GM23338 (cell line): ENCODE results near the gene PLOD2. TPM values are rescaled to one million over a fixed set of nuclear protein-coding genes. Genes with fewer than 3 reads are reported as not detected.

Source experiments
- ATAC-seq: fragments of 200-7000 bp; cut with Tn5 transposase; 3 replicates; pipeline ENCODE4 v1.9.1; 2020
- DNase-seq: peaks from one replicate; pipeline ENCODE4 v3.0.0-alpha.2; 2015; ENCODE audit warnings: low spot score
- H2AFZ ChIP-seq: fragments of 200-600 bp; sonication (generic); 2 replicates; pipeline ENCODE4 v1.8.0; 2016; ENCODE audit warnings: antibody characterized with exemption, mild to moderate bottlenecking, moderate library complexity
- H3F3A ChIP-seq: fragments of 200-600 bp; sonication (generic); replicated peaks from 2 replicates; pipeline ENCODE4 v1.8.0; 2017; ENCODE audit warnings: antibody characterized with exemption, mixed run types, low read depth
- H3K27ac ChIP-seq: fragments of 200-600 bp; sonication (generic); 2 replicates; pipeline ENCODE4 v1.6.1; 2016; ENCODE audit warnings: low read depth
- H3K27me3 ChIP-seq: fragments of 200-600 bp; sonication (generic); 2 replicates; pipeline ENCODE4 v1.8.0; 2016; ENCODE audit warnings: mild to moderate bottlenecking, mixed run types, moderate library complexity; ENCODE audit not compliant: insufficient read depth
- H3K36me3 ChIP-seq: fragments of 200-600 bp; sonication (generic); 2 replicates; pipeline ENCODE4 v1.8.0; 2016; ENCODE audit warnings: mild to moderate bottlenecking; ENCODE audit not compliant: insufficient read depth
- H3K4me1 ChIP-seq: fragments of 200-600 bp; sonication (generic); 2 replicates; pipeline ENCODE4 v1.8.0; 2016; ENCODE audit warnings: mild to moderate bottlenecking, moderate library complexity; ENCODE audit not compliant: insufficient read depth
- H3K4me2 ChIP-seq: fragments of 200-600 bp; sonication (generic); 2 replicates; pipeline ENCODE4 v1.7.1; 2017; ENCODE audit warnings: mixed run types
- H3K4me3 ChIP-seq: fragments of 200-600 bp; sonication (generic); 2 replicates; pipeline ENCODE4 v1.6.1; 2016; ENCODE audit warnings: mixed run types
- H3K79me2 ChIP-seq: fragments of 200-600 bp; sonication (generic); replicated peaks from 2 replicates; pipeline ENCODE4 v1.8.0; 2017; ENCODE audit warnings: mild to moderate bottlenecking; ENCODE audit not compliant: insufficient read depth
- H3K9me2 ChIP-seq: fragments of 200-600 bp; sonication (generic); 2 replicates; pipeline ENCODE4 v1.8.0; 2017; ENCODE audit not compliant: insufficient read depth
- H4K20me1 ChIP-seq: fragments of 200-600 bp; sonication (generic); replicated peaks from 2 replicates; pipeline ENCODE4 v1.8.0; 2017; ENCODE audit warnings: mild to moderate bottlenecking; ENCODE audit not compliant: insufficient read depth
- H3K27ac Mint-ChIP-seq: 2 replicates; pipeline ENCODE4 v1.8.0; 2020; ENCODE audit warnings: inconsistent platforms, mild to moderate bottlenecking, moderate library complexity, mixed read lengths
- H3K27me3 Mint-ChIP-seq: 3 replicates; pipeline ENCODE4 v1.8.0; 2022; ENCODE audit warnings: low read depth, mild to moderate bottlenecking, moderate library complexity, mixed read lengths, inconsistent platforms; ENCODE audit not compliant: insufficient read depth, poor library complexity
- H3K36me3 Mint-ChIP-seq: 3 replicates; pipeline ENCODE4 v1.8.0; 2021; ENCODE audit warnings: low read depth, mild to moderate bottlenecking, inconsistent platforms, moderate library complexity, mixed read lengths
- H3K4me1 Mint-ChIP-seq: 3 replicates; pipeline ENCODE4 v1.8.0; 2020; ENCODE audit warnings: mild to moderate bottlenecking, inconsistent platforms, mixed read lengths
- H3K4me3 Mint-ChIP-seq: 3 replicates; pipeline ENCODE4 v1.8.0; 2021; ENCODE audit warnings: moderate library complexity, mild to moderate bottlenecking, inconsistent platforms, mixed read lengths
- H3K9me3 Mint-ChIP-seq: 3 replicates; pipeline ENCODE4 v1.8.0; 2020; ENCODE audit warnings: moderate library complexity, mild to moderate bottlenecking, inconsistent platforms, mixed read lengths
- CREB1 ChIP-seq: fragments of 250-450 bp; sonication (Bioruptor Pico); IDR thresholded peaks from 2 replicates; pipeline ENCODE4 v1.5.0; 2020; ENCODE audit warnings: low read depth, mild to moderate bottlenecking, moderate library complexity
- ETS1 ChIP-seq: IDR thresholded peaks from 2 replicates; pipeline ENCODE4 v1.6.1; 2016; ENCODE audit warnings: antibody characterized with exemption
- EZH2 ChIP-seq: fragments of 200-600 bp; sonication (generic); IDR thresholded peaks from one replicate; pipeline ENCODE4 v1.8.0; 2017; ENCODE audit warnings: antibody characterized with exemption, mild to moderate bottlenecking, low read depth; ENCODE audit not compliant: unreplicated experiment
- EZH2phosphoT487 ChIP-seq: fragments of 200-600 bp; sonication (generic); IDR thresholded peaks from one replicate; pipeline ENCODE4 v1.8.1; 2018; ENCODE audit warnings: antibody characterized with exemption; ENCODE audit not compliant: unreplicated experiment
- JUNB ChIP-seq: IDR thresholded peaks from one replicate; pipeline ENCODE4 v1.6.1; 2016; ENCODE audit warnings: antibody characterized with exemption; ENCODE audit not compliant: unreplicated experiment
- NANOG ChIP-seq: IDR thresholded peaks from 2 replicates; pipeline ENCODE4 v1.6.1; 2016; ENCODE audit warnings: antibody characterized with exemption, borderline replicate concordance
- POLR2AphosphoS5 ChIP-seq: IDR thresholded peaks from 2 replicates; pipeline ENCODE4 v1.6.1; 2016; ENCODE audit warnings: antibody characterized with exemption, low read depth
- REST ChIP-seq: IDR thresholded peaks from one replicate; pipeline ENCODE4 v1.6.1; 2018; ENCODE audit warnings: antibody characterized with exemption; ENCODE audit not compliant: unreplicated experiment
- STAT1 ChIP-seq: IDR thresholded peaks from one replicate; pipeline ENCODE4 v1.6.1; 2016; ENCODE audit warnings: antibody characterized with exemption; ENCODE audit not compliant: unreplicated experiment
- ZNF114 ChIP-seq: fragments of 250-450 bp; sonication (Bioruptor Pico); IDR thresholded peaks from 2 replicates; pipeline ENCODE4 v1.5.0; 2020; ENCODE audit warnings: mild to moderate bottlenecking, moderate library complexity
- ZNF331 ChIP-seq: fragments of 250-450 bp; sonication (Bioruptor Pico); IDR thresholded peaks from 2 replicates; pipeline ENCODE4 v1.5.0; 2020; ENCODE audit warnings: low read depth, mild to moderate bottlenecking, moderate library complexity
- polyA plus RNA-seq: library from polyadenylated mRNA; unstranded; fragments of >200 nt; fragmentation: Nextera tagmentation; extraction: Ambion mirVana; gene quantifications from 2 replicates; pipeline ENCODE4 v1.2.1, GENCODE V29; 2016
- total RNA-seq: library from RNA; depleted of rRNA; stranded (reverse); fragments of >200 nt; shearing (Covaris generic); gene quantifications from 2 replicates; pipeline ENCODE4 v1.2.3, GENCODE V29; 2014
- TF ChIP-seq, protein P1 (sequence below), 2 experiments: fragments of 200-600 bp in 1 of 2; sonication (generic) in 1 of 2; conservative IDR thresholded peaks; 2 replicates each; pipeline versions ENCODE4 v1.5.1 to v1.6.1; 2016 to 2017; ENCODE audit warnings: antibody characterized with exemption in 2 of 2, low read depth in 2 of 2, mild to moderate bottlenecking in 2 of 2, moderate library complexity in 1 of 2
- TF ChIP-seq, protein P2 (sequence below): fragments of 250-450 bp; sonication (Bioruptor Pico); IDR thresholded peaks from 2 replicates; pipeline ENCODE4 v1.5.0; 2020; ENCODE audit warnings: mild to moderate bottlenecking, moderate library complexity

Gene PLOD2
- total and polyA plus RNA-seq, 2 experiments from 2014 or later = 26.7 to 30.5 TPM

DNA sequence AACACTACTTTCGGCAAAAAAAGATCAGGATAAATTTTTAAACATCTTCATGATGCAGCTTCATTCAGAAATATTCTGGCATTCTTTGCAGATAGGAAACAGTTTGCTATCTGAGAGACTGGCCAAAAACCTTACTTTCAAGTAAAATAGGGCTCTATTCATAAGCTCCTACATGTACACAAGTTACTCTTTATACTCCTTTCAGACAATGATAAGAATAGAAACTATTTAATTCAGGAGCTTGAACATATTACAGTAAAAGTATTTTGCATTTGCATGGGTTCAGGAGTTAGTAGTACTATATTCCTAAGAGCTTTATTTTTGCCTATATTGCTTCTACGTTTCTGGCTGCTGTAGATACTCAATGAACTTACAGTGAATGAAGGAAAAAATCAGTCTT, 70.5 kb downstream of the PLOD2 start:
- no peak overlapping the region for H3K4me3 ChIP-seq
- no peaks in the 10 kb centered on the region for H3K4me1 ChIP-seq
- no peaks in the 10 kb centered on the region for H3K27me3 ChIP-seq
- Mint-ChIP-seq H3K27ac (no peak overlapping the region), H3K27me3 (peaks cover 3% of the 10 kb centered on the region), H3K9me3 (peaks cover 3% of the 10 kb centered on the region; the same call in 1 of the 3 replicates), H3K36me3 (0 out of 3 replicates have a peak, but pooled peaks cover 3% of the 10 kb centered on the region), H3K4me3 (no peak overlapping the region), H3K4me1 (no peaks in the 10 kb centered on the region)
- no peaks in the 10 kb centered on the region for H3K36me3 ChIP-seq
- DNase-seq = no peak
- no peak for ATAC-seq
- TF ChIP-seq, protein P1, sequence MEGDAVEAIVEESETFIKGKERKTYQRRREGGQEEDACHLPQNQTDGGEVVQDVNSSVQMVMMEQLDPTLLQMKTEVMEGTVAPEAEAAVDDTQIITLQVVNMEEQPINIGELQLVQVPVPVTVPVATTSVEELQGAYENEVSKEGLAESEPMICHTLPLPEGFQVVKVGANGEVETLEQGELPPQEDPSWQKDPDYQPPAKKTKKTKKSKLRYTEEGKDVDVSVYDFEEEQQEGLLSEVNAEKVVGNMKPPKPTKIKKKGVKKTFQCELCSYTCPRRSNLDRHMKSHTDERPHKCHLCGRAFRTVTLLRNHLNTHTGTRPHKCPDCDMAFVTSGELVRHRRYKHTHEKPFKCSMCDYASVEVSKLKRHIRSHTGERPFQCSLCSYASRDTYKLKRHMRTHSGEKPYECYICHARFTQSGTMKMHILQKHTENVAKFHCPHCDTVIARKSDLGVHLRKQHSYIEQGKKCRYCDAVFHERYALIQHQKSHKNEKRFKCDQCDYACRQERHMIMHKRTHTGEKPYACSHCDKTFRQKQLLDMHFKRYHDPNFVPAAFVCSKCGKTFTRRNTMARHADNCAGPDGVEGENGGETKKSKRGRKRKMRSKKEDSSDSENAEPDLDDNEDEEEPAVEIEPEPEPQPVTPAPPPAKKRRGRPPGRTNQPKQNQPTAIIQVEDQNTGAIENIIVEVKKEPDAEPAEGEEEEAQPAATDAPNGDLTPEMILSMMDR (conservative IDR thresholded peaks at IDR 0.05; ENCODE audit: low read depth in 2 of 2) = no peak
- TF ChIP-seq JUNB = no peak
- TF ChIP-seq ZNF331 (CRISPR knock-in tag) = no peak
- TF ChIP-seq ZNF114 = no peak
- TF ChIP-seq POLR2AphosphoS5 = no peak
- TF ChIP-seq CREB1 (CRISPR knock-in tag) = no peak
- TF ChIP-seq, protein P2, sequence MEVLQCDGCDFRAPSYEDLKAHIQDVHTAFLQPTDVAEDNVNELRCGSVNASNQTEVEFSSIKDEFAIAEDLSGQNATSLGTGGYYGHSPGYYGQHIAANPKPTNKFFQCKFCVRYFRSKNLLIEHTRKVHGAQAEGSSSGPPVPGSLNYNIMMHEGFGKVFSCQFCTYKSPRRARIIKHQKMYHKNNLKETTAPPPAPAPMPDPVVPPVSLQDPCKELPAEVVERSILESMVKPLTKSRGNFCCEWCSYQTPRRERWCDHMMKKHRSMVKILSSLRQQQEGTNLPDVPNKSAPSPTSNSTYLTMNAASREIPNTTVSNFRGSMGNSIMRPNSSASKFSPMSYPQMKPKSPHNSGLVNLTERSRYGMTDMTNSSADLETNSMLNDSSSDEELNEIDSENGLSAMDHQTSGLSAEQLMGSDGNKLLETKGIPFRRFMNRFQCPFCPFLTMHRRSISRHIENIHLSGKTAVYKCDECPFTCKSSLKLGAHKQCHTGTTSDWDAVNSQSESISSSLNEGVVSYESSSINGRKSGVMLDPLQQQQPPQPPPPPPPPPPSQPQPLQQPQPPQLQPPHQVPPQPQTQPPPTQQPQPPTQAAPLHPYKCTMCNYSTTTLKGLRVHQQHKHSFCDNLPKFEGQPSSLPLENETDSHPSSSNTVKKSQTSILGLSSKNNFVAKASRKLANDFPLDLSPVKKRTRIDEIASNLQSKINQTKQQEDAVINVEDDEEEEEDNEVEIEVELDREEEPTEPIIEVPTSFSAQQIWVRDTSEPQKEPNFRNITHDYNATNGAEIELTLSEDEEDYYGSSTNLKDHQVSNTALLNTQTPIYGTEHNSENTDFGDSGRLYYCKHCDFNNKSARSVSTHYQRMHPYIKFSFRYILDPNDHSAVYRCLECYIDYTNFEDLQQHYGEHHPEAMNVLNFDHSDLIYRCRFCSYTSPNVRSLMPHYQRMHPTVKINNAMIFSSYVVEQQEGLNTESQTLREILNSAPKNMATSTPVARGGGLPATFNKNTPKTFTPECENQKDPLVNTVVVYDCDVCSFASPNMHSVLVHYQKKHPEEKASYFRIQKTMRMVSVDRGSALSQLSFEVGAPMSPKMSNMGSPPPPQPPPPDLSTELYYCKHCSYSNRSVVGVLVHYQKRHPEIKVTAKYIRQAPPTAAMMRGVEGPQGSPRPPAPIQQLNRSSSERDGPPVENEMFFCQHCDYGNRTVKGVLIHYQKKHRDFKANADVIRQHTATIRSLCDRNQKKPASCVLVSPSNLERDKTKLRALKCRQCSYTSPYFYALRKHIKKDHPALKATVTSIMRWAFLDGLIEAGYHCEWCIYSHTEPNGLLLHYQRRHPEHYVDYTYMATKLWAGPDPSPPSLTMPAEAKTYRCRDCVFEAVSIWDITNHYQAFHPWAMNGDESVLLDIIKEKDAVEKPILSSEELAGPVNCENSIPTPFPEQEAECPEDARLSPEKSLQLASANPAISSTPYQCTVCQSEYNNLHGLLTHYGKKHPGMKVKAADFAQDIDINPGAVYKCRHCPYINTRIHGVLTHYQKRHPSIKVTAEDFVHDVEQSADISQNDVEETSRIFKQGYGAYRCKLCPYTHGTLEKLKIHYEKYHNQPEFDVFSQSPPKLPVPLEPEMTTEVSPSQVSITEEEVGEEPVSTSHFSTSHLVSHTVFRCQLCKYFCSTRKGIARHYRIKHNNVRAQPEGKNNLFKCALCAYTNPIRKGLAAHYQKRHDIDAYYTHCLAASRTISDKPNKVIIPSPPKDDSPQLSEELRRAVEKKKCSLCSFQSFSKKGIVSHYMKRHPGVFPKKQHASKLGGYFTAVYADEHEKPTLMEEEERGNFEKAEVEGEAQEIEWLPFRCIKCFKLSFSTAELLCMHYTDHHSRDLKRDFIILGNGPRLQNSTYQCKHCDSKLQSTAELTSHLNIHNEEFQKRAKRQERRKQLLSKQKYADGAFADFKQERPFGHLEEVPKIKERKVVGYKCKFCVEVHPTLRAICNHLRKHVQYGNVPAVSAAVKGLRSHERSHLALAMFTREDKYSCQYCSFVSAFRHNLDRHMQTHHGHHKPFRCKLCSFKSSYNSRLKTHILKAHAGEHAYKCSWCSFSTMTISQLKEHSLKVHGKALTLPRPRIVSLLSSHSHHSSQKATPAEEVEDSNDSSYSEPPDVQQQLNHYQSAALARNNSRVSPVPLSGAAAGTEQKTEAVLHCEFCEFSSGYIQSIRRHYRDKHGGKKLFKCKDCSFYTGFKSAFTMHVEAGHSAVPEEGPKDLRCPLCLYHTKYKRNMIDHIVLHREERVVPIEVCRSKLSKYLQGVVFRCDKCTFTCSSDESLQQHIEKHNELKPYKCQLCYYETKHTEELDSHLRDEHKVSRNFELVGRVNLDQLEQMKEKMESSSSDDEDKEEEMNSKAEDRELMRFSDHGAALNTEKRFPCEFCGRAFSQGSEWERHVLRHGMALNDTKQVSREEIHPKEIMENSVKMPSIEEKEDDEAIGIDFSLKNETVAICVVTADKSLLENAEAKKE (CRISPR knock-in tag) = no peak
- TF ChIP-seq NANOG = no peak
- TF ChIP-seq ETS1 = no peak
- TF ChIP-seq EZH2 = no peak
- no peak for TF ChIP-seq REST
- no peak for TF ChIP-seq EZH2phosphoT487
- TF ChIP-seq STAT1 = no peak
- H3K9me2 ChIP-seq = no peaks in the 10 kb centered on the region
- no peaks in the 10 kb centered on the region for H4K20me1 ChIP-seq
- no peak overlapping the region for H3K4me2 ChIP-seq
- H3K79me2 ChIP-seq = no peaks in the 10 kb centered on the region
- H3K27ac ChIP-seq = no peak overlapping the region
- H3F3A ChIP-seq = no peaks in the 10 kb centered on the region
- H2AFZ ChIP-seq = no peak overlapping the region
